SK-N-SH (cell line): ENCODE results near the gene EML2. TPM values are rescaled to one million over a fixed set of nuclear protein-coding genes. Genes with fewer than 3 reads are reported as not detected.

Experiments used
- CTCF ChIA-PET: fragments of 300-600, 350-600 bp; formaldehyde crosslinking; extraction: SDS; loops from one replicate; lab custom pipeline; 2021; lab: Yijun Ruan, JAX
- POLR2A ChIA-PET: fragments of 350-600 bp; sonication (Branson Sonifier 250); formaldehyde crosslinking; extraction: SDS; loops from one replicate; lab custom pipeline; 2020; ENCODE audit warnings: antibody characterized with exemption, inconsistent platforms; lab: Yijun Ruan, JAX
- DNase-seq: peaks from one replicate; pipeline ENCODE4 v3.0.0; 2012
- H2AFZ ChIP-seq: fragments of 200-600 bp; sonication (generic); 2 replicates; pipeline ENCODE4 v1.8.1; 2016; ENCODE audit warnings: antibody characterized with exemption, mild to moderate bottlenecking, low read depth
- H3F3A ChIP-seq: fragments of 200-600 bp; sonication (generic); replicated peaks from 2 replicates; pipeline ENCODE3; 2016; ENCODE audit warnings: antibody characterized with exemption, mild to moderate bottlenecking; ENCODE audit not compliant: insufficient read depth
- H3K27ac ChIP-seq, 2 experiments: fragments of 200-500 bp in 1 of 2; fragments of 200-600 bp in 1 of 2; sonication (Bioruptor generic) in 1 of 2; sonication (generic), shearing (Covaris generic) in 1 of 2; 2 replicates each; pipeline versions ENCODE4 v1.5.1 to v1.6.1; 2014 to 2016; ENCODE audit warnings: low read depth in 2 of 2, inconsistent platforms in 1 of 2, low read length in 1 of 2, mild to moderate bottlenecking in 1 of 2, mixed read lengths in 1 of 2
- H3K27me3 ChIP-seq: fragments of 200-600 bp; sonication (generic), shearing (Covaris generic); 2 replicates; pipeline ENCODE4 v1.6.1; 2016; ENCODE audit warnings: mixed run types; ENCODE audit not compliant: insufficient read depth
- H3K36me3 ChIP-seq, 2 experiments: fragments of 200-500 bp in 1 of 2; fragments of 200-600 bp in 1 of 2; sonication (Bioruptor generic) in 1 of 2; sonication (generic) in 1 of 2; replicated peaks in 1 of 2; 2 replicates each; pipeline versions ENCODE3 to v1.5.1; 2014 to 2016; ENCODE audit warnings: low read length in 1 of 2, mild to moderate bottlenecking in 1 of 2; ENCODE audit not compliant: insufficient read depth in 2 of 2, control insufficient read depth in 1 of 2
- H3K4me1 ChIP-seq, 2 experiments: fragments of 200-500 bp in 1 of 2; fragments of 200-600 bp in 1 of 2; sonication (Bioruptor generic) in 1 of 2; sonication (generic), shearing (Covaris generic) in 1 of 2; 2 replicates each; pipeline versions ENCODE4 v1.5.1 to v1.6.1; 2014 to 2016; ENCODE audit warnings: low read depth in 1 of 2, low read length in 1 of 2, mixed run types in 1 of 2; ENCODE audit not compliant: insufficient read depth in 2 of 2, control insufficient read depth in 1 of 2
- H3K4me2 ChIP-seq: fragments of 200-600 bp; sonication (generic), shearing (Covaris generic); 2 replicates; pipeline ENCODE4 v1.6.1; 2017; ENCODE audit warnings: mixed run types
- H3K4me3 ChIP-seq, 2 experiments: fragments of 200-500 bp in 1 of 2; fragments of 200-600 bp in 1 of 2; sonication (Bioruptor generic) in 1 of 2; sonication (generic), shearing (Covaris generic) in 1 of 2; 2 replicates each; pipeline versions ENCODE4 v1.5.1 to v1.8.1; 2014 to 2016; ENCODE audit warnings: low read depth in 2 of 2, inconsistent platforms in 1 of 2, low read length in 1 of 2, mild to moderate bottlenecking in 1 of 2, mixed read lengths in 1 of 2, moderate library complexity in 1 of 2
- H3K79me2 ChIP-seq: fragments of 200-600 bp; sonication (generic); 2 replicates; pipeline ENCODE4 v1.8.1; 2017; ENCODE audit warnings: mild to moderate bottlenecking; ENCODE audit not compliant: insufficient read depth
- H3K9ac ChIP-seq: fragments of 200-600 bp; sonication (generic); 2 replicates; pipeline ENCODE4 v1.6.1; 2017; ENCODE audit warnings: mixed run types
- H3K9me2 ChIP-seq: fragments of 200-600 bp; sonication (generic); 2 replicates; pipeline ENCODE4 v1.6.1; 2017; ENCODE audit warnings: mixed run types
- H3K9me3 ChIP-seq: fragments of 200-600 bp; sonication (generic); 2 replicates; pipeline ENCODE4 v1.6.1; 2017; ENCODE audit warnings: mixed run types, mild to moderate bottlenecking, moderate library complexity
- H4K20me1 ChIP-seq: fragments of 200-600 bp; sonication (generic); 2 replicates; pipeline ENCODE4 v1.6.1; 2017; ENCODE audit warnings: mild to moderate bottlenecking, mixed run types; ENCODE audit not compliant: insufficient read depth
- GABPA ChIP-seq: IDR thresholded peaks from 2 replicates; pipeline ENCODE4 v1.4.0; 2012; ENCODE audit warnings: low read depth, mild to moderate bottlenecking
- MXI1 ChIP-seq: IDR thresholded peaks from 2 replicates; pipeline ENCODE4 v1.6.1; 2012; ENCODE audit warnings: mild to moderate bottlenecking, low read depth, low read length, improper control_type of control experiment
- RAD21 ChIP-seq: IDR thresholded peaks from 2 replicates; pipeline ENCODE4 v1.6.1; 2012; ENCODE audit warnings: mild to moderate bottlenecking, low read length
- RFX5 ChIP-seq: IDR thresholded peaks from 2 replicates; pipeline ENCODE4 v1.6.1; 2012; ENCODE audit warnings: mild to moderate bottlenecking, improper control_type of control experiment, low read length
- RXRA ChIP-seq: IDR thresholded peaks from 2 replicates; pipeline ENCODE4 v1.4.0; 2012; ENCODE audit warnings: low read depth, mild to moderate bottlenecking, borderline replicate concordance
- SIN3A ChIP-seq: IDR thresholded peaks from 2 replicates; pipeline ENCODE4 v1.6.1; 2012; ENCODE audit warnings: low read depth, mild to moderate bottlenecking, low read length, moderate library complexity, borderline replicate concordance
- SMC3 ChIP-seq: IDR thresholded peaks from 2 replicates; pipeline ENCODE4 v1.6.1; 2012; ENCODE audit warnings: low read depth, low read length, improper control_type of control experiment
- TAF1 ChIP-seq: IDR thresholded peaks from 2 replicates; pipeline ENCODE4 v1.6.1; 2012; ENCODE audit warnings: low read depth, mild to moderate bottlenecking, low read length, moderate library complexity, borderline replicate concordance
- ZBTB33 ChIP-seq: IDR thresholded peaks from 2 replicates; pipeline ENCODE4 v1.4.0; 2012; ENCODE audit warnings: low read depth, borderline replicate concordance
- WGBS: methylation state at CpG from one replicate; pipeline ENCODE4 v1.1.6; 2017; ENCODE audit warnings: low lambda C conversion rate; 5-methylcytosine and 5-hydroxymethylcytosine counted together
- polyA plus RNA-seq, 3 experiments: library from polyadenylated mRNA; depleted of rRNA; stranded (reverse); fragments of >200 nt; gene quantifications; 2 replicates each; pipeline ENCODE4 v1.2.3, GENCODE V29; 2012
- TF ChIP-seq, protein P1 (sequence below): fragments of 150-350 bp; IDR thresholded peaks from 2 replicates; pipeline ENCODE4 v1.6.1; 2016; ENCODE audit warnings: mild to moderate bottlenecking, low read depth, low read length
- TF ChIP-seq, protein P2 (sequence below): fragments of 200-600 bp; sonication (generic); IDR thresholded peaks from 2 replicates; pipeline ENCODE4 v1.6.1; 2017; ENCODE audit warnings: antibody characterized with exemption, mild to moderate bottlenecking, moderate library complexity

Gene EML2
- polyA plus RNA-seq, 1 of the 3 experiments (the other 2 are of a cell fraction): 12.4 TPM

- Histone ChIP-seq H3K9ac (no peak overlapping the region), H3K27ac (no peak overlapping the region), H3K36me3 (no peaks in the 10 kb centered on the region), H3K4me3 (no peak overlapping the region), H3F3A (no peaks in the 10 kb centered on the region), H3K79me2 (no peaks in the 10 kb centered on the region), H4K20me1 (no peaks in the 10 kb centered on the region), H2AFZ (no peak overlapping the region), H3K27me3 (no peaks in the 10 kb centered on the region), H3K9me2 (no peaks in the 10 kb centered on the region), H3K4me2 (no peak overlapping the region), H3K4me1 (no peaks in the 10 kb centered on the region), H3K9me3 (no peaks in the 10 kb centered on the region)
- ChIA-PET CTCF (interaction anchor here (0.9 to 2.3 kb wide), 10 partner anchors 13 to 106 kb away, joined by 3 to 12 read pairs (median 4); partner anchors contain the start of gene QPCTL), POLR2A (no interaction called here)
- DNase-seq: no peak
- no peak for TF ChIP-seq GABPA
- TF ChIP-seq RXRA: no peak
- TF ChIP-seq MXI1: no peak
- TF ChIP-seq ZBTB33: no peak
- no peak for TF ChIP-seq TAF1
- TF ChIP-seq SIN3A: no peak
- TF ChIP-seq, protein P1, sequence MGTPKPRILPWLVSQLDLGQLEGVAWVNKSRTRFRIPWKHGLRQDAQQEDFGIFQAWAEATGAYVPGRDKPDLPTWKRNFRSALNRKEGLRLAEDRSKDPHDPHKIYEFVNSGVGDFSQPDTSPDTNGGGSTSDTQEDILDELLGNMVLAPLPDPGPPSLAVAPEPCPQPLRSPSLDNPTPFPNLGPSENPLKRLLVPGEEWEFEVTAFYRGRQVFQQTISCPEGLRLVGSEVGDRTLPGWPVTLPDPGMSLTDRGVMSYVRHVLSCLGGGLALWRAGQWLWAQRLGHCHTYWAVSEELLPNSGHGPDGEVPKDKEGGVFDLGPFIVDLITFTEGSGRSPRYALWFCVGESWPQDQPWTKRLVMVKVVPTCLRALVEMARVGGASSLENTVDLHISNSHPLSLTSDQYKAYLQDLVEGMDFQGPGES: no peak
- WGBS: 93% methylated on average over 21 of the region's 21 CpGs
Measured at GRCh38 chr19:45591638-45592005, 47.6 kb downstream of the EML2 start.

DNA sequence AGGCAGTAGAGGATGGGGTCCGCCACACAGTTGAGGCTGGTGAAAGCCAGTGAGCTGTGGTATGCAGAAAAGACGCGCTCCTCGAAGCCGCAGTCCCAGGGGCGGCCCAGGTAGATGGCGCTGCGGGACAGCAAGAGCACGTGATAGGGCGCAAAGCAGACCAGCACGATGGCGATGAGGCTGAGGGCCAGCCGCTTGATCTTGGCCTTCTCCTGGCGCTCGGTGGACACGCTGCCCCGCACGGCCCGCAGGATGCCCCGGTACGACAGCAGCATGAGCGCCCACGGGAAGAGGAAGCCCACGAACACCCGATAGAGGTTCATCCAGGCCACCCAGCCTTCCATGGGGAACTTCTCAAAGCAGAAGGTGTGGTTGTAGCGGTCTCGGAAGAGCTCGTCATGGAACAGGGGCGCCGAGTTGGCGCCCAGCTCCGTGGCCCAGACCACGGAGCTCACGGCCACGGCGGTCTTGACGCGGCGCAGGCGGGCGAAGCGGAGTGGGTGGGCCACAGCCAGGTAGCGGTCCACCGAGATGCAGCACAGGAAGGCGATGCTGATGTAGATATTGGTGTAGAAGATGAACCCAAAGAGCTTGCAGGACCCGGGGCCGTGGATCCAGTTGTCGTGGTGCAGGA, 48.1 kb downstream of the EML2 start:
- Histone ChIP-seq H3K4me3 (no peak overlapping the region), H3K9ac (no peak overlapping the region), H3K79me2 (no peaks in the 10 kb centered on the region), H3K36me3 (no peaks in the 10 kb centered on the region), H3K27me3 (no peaks in the 10 kb centered on the region), H4K20me1 (no peaks in the 10 kb centered on the region), H3K4me2 (no peak overlapping the region), H3K9me3 (no peaks in the 10 kb centered on the region), H3K9me2 (no peaks in the 10 kb centered on the region), H3F3A (no peaks in the 10 kb centered on the region), H3K27ac (no peak overlapping the region), H2AFZ (no peak overlapping the region), H3K4me1 (no peaks in the 10 kb centered on the region)
- ChIA-PET CTCF (interaction anchor here (0.8 to 2.3 kb wide), 14 partner anchors 9 to 105 kb away, joined by 3 to 12 read pairs (median 4); partner anchors contain the start of gene QPCTL), POLR2A (no interaction called here)
- TF ChIP-seq SMC3 (peak; percentile 40), RAD21 (peak; percentile 65), TAF1 (no peak), RFX5 (no peak)
- TF ChIP-seq, protein P2, sequence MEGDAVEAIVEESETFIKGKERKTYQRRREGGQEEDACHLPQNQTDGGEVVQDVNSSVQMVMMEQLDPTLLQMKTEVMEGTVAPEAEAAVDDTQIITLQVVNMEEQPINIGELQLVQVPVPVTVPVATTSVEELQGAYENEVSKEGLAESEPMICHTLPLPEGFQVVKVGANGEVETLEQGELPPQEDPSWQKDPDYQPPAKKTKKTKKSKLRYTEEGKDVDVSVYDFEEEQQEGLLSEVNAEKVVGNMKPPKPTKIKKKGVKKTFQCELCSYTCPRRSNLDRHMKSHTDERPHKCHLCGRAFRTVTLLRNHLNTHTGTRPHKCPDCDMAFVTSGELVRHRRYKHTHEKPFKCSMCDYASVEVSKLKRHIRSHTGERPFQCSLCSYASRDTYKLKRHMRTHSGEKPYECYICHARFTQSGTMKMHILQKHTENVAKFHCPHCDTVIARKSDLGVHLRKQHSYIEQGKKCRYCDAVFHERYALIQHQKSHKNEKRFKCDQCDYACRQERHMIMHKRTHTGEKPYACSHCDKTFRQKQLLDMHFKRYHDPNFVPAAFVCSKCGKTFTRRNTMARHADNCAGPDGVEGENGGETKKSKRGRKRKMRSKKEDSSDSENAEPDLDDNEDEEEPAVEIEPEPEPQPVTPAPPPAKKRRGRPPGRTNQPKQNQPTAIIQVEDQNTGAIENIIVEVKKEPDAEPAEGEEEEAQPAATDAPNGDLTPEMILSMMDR: peak; percentile 42; the same call in 1 of the 2 replicates
- WGBS: 72% methylated on average over 31 of the region's 48 CpGs
- peak; percentile 79 for DNase-seq
